ENCODE data around the gene APH1B.

APH1B gene

DNA sequence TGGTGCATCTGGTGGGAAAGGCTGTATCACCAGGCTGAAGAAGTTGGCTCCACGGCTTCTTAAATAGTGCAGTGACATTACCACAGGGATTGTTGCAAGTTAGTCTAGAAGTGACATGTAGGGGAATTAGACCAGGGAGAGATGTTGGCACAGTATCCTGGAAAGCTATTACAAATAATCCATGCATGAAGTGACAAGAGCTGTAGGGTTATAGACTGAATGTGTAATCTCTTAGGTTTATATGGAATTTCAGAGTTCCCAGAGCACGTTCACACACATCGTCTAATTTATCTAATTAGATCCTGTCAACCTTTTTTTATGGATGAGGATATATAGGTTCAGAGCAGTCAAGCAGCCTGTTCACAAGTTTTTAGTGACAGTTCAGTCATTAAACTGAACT lies 37.3 kb upstream of the APH1B start:
- Histone ChIP-seq H3K9ac (ENCODE audit: low read length) (no peak overlapping the region), H3K27me3 (ENCODE audit: control insufficient read depth, insufficient read depth, low read length) (no peaks in the 10 kb centered on the region), H3K4me1 (ENCODE audit: control insufficient read depth, insufficient read depth, low read length) (peaks cover 2% of the 10 kb centered on the region), H3K36me3 (ENCODE audit: control insufficient read depth, insufficient read depth, low read length) (no peaks in the 10 kb centered on the region), H3K4me3 (ENCODE audit: low read length) (no peak overlapping the region), H3K27ac (ENCODE audit: low read depth, low read length) (no peak overlapping the region)

DNA sequence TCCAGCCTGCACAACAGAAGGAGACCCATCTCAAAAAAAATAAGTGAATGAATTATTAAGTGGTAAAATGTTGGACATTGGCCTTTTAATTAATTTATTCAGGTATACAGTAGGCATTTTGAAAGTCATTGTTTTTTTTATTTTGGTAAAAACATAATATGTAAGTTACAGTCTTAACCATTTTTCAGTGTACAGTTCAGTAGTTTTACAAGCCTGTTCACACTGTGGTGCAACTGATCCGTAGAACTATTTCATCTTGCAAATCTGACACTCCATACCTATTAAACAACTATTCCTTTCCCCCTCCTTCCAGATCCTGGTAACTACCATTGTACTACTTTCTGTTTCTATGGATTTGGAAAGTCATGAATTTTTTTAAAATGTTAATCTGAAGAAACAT lies 36.1 kb upstream of the APH1B start:
- H3K9ac ChIP-seq (ENCODE audit: low read length): no peak overlapping the region
- H3K4me3 ChIP-seq (ENCODE audit: low read length): no peak overlapping the region
- no peaks in the 10 kb centered on the region for H3K36me3 ChIP-seq (ENCODE audit: control insufficient read depth, insufficient read depth, low read length)
- no peaks in the 10 kb centered on the region for H3K27me3 ChIP-seq (ENCODE audit: control insufficient read depth, insufficient read depth, low read length)
- no peak overlapping the region for H3K27ac ChIP-seq (ENCODE audit: low read depth, low read length)
- peaks cover 2% of the 10 kb centered on the region for H3K4me1 ChIP-seq (ENCODE audit: control insufficient read depth, insufficient read depth, low read length)

DNA sequence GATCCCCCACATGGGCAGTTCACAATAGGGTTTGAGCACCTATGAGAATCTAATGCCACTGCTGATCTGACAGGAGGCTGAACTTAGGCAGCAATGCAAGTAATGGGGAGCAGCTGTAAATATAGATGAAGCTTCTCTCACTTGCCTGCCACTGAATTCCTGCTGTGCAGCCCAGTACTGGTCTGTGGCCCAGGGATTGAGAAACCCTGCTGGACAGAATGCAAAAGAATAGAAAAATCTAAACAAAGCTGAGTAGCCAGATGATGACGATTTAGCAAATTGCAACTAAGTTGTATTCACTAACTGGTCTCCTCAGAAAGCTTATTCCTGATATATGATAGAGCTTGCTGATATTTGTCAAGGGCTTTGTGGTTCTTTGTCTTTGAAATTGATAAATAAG lies 34.3 kb upstream of the APH1B start:
- no peak overlapping the region for H3K9ac ChIP-seq (ENCODE audit: low read length)
- H3K36me3 ChIP-seq (ENCODE audit: control insufficient read depth, insufficient read depth, low read length): no peaks in the 10 kb centered on the region
- H3K4me1 ChIP-seq (ENCODE audit: control insufficient read depth, insufficient read depth, low read length): peaks cover 2% of the 10 kb centered on the region
- H3K27ac ChIP-seq (ENCODE audit: low read depth, low read length): no peak overlapping the region
- H3K27me3 ChIP-seq (ENCODE audit: control insufficient read depth, insufficient read depth, low read length): no peaks in the 10 kb centered on the region
- no peak overlapping the region for H3K4me3 ChIP-seq (ENCODE audit: low read length)

DNA sequence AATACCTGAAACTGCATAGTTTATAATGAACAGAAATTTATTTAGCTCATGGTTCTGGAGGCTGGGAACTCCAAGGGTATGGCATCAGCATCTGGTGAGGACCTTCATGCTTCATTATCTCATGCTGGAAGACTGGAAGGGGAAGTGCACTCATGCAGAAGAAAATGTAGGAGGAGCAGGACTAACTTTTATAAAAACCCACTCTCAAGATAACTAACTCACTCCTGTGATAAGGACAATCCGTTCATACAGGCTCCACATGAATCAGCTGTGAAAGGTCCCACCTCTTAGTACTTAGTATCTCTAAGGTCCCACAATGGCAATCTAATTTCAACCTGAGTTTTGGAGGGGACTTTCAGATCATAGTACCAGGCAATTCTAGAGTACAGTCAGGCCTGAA lies 33.6 kb upstream of the APH1B start:
- peaks cover 2% of the 10 kb centered on the region for H3K4me1 ChIP-seq (ENCODE audit: control insufficient read depth, insufficient read depth, low read length)
- no peak overlapping the region for H3K4me3 ChIP-seq (ENCODE audit: low read length)
- H3K9ac ChIP-seq (ENCODE audit: low read length): no peak overlapping the region
- no peak overlapping the region for H3K27ac ChIP-seq (ENCODE audit: low read depth, low read length)
- no peaks in the 10 kb centered on the region for H3K27me3 ChIP-seq (ENCODE audit: control insufficient read depth, insufficient read depth, low read length)
- H3K36me3 ChIP-seq (ENCODE audit: control insufficient read depth, insufficient read depth, low read length): no peaks in the 10 kb centered on the region

DNA sequence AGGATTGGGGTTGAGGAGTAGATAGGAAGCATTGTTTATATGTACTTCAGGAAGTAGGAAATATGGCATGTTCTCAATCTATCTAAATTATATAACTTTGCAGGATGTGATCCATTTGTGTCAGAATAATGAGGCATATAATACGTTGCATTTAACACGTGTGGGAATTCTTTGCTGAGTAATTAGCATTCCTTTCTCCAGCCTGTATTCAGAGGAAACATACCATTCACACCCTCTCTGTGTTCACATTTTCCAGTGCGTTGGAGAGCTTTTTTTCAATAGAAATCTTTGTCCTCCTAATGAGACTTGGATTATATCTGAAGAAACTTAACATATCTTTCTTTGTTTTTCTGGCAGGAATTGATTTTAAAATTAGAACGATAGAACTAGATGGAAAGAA lies 33.0 kb upstream of the APH1B start:
- Histone ChIP-seq H3K4me3 (ENCODE audit: low read length) (no peak overlapping the region), H3K36me3 (ENCODE audit: control insufficient read depth, insufficient read depth, low read length) (no peaks in the 10 kb centered on the region), H3K9ac (ENCODE audit: low read length) (no peak overlapping the region), H3K27ac (ENCODE audit: low read depth, low read length) (no peak overlapping the region), H3K27me3 (ENCODE audit: control insufficient read depth, insufficient read depth, low read length) (no peaks in the 10 kb centered on the region), H3K4me1 (ENCODE audit: control insufficient read depth, insufficient read depth, low read length) (peaks cover 2% of the 10 kb centered on the region)

DNA sequence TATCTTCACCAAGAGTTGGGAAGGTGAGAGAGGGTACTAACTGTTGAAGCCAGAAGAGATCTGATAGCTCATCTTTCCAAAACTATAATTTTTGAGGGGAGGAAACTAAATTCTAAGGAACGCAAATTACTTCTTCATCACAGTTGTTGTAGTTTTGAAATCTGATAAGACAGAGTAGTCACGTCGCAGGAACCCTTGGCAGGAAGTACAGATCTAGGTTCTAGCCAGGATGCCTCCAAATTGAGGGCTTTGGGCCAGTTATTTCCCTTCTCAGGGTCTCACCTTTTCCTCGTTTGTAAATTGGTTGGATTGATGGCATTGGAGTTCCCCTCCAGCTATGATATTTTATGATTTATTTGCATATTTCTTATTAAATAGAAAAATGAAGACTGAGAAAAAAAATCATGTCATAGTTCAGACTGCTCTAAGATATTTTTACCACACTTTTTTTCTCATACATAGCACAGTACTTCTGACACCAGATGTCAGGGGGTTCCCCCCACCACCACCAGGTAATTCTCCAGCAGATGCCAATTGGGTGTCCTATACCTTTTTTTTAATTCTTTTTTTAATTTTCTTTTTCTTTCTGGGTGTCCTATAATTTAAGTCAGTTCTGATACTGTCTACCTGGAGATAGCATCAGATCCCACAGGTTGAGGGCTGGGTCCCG lies 32.3 kb upstream of the APH1B start:
- H3K27ac ChIP-seq (ENCODE audit: low read depth, low read length): no peak overlapping the region
- no peak overlapping the region for H3K4me3 ChIP-seq (ENCODE audit: low read length)
- H3K27me3 ChIP-seq (ENCODE audit: control insufficient read depth, insufficient read depth, low read length): no peaks in the 10 kb centered on the region
- no peak overlapping the region for H3K9ac ChIP-seq (ENCODE audit: low read length)
- no peaks in the 10 kb centered on the region for H3K36me3 ChIP-seq (ENCODE audit: control insufficient read depth, insufficient read depth, low read length)
- H3K4me1 ChIP-seq (ENCODE audit: control insufficient read depth, insufficient read depth, low read length): peaks cover 2% of the 10 kb centered on the region

DNA sequence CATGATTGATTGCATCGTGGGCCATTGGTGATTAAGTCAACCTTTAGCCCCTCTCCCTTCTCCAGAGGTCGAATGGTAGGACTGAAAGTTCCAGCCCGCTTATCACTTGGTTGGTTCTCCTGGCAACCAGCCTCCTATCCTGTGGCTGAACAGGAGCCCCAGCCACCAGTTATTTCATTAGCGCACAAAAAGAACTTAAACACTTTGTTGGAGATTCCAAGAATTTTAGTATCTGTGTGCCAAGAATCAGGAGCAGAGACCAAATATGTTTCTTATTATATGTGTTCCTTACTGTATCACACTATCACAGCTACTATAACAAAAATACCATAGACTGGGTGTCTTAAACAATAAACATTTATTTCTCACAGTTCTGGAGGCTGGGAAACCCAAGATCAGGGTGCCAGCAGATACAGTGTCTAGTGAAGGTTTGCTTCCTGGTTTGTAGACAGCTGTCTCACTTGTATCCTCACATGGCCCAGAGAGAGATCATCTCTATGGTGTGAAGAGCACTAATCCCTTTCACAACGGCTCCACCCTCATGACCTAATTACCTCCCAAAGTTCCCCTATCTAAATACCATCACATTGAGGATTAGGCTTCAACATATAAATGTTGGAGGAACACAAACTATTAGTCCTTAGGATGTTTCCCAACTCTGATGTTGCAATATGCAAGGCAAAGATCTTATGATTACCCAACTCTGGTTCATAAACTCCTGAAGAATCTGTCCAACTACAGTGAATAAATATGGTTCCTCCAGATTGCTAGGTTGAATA lies 30.5 kb upstream of the APH1B start:
- Histone ChIP-seq H3K4me3 (ENCODE audit: low read length) (no peak overlapping the region), H3K27ac (ENCODE audit: low read depth, low read length) (no peak overlapping the region), H3K4me1 (ENCODE audit: control insufficient read depth, insufficient read depth, low read length) (peaks cover 2% of the 10 kb centered on the region), H3K9ac (ENCODE audit: low read length) (no peak overlapping the region), H3K27me3 (ENCODE audit: control insufficient read depth, insufficient read depth, low read length) (no peaks in the 10 kb centered on the region), H3K36me3 (ENCODE audit: control insufficient read depth, insufficient read depth, low read length) (peaks cover 7% of the 10 kb centered on the region)

DNA sequence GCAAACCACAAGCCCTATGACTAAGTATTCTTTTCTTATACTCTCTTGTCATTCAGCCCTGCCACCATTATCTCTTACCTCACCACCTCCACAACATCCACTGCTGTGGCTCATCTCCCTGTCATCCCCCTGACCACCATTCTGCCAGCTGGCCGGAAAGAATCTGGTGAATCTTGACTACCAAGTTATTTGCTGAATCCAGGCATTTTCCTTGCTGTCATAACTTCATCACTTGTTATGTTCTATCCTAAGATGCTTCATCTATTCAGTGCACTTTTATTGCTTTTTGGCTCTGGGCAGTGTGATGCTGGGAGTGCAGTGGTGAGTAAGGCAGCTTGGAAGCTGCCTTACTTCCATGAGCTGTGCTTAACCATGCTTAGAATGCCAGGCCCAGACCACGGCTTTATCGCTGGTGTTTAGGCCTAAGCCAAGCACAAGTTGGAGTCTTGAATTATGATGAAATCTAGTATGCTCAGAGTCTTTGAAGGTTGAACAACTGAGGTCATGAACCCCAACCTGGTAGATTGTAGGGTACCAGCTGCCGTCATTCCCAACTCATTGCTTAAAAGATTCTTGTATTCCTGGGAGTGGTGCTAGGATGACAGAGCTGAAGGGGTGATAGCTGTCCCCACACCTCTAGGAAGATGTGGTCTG lies 27.0 kb upstream of the APH1B start:
- no peaks in the 10 kb centered on the region for H3K4me1 ChIP-seq (ENCODE audit: control insufficient read depth, insufficient read depth, low read length)
- peaks cover 7% of the 10 kb centered on the region for H3K36me3 ChIP-seq (ENCODE audit: control insufficient read depth, insufficient read depth, low read length)
- no peak overlapping the region for H3K27ac ChIP-seq (ENCODE audit: low read depth, low read length)
- H3K27me3 ChIP-seq (ENCODE audit: control insufficient read depth, insufficient read depth, low read length): no peaks in the 10 kb centered on the region
- H3K4me3 ChIP-seq (ENCODE audit: low read length): no peak overlapping the region
- no peak overlapping the region for H3K9ac ChIP-seq (ENCODE audit: low read length)

DNA sequence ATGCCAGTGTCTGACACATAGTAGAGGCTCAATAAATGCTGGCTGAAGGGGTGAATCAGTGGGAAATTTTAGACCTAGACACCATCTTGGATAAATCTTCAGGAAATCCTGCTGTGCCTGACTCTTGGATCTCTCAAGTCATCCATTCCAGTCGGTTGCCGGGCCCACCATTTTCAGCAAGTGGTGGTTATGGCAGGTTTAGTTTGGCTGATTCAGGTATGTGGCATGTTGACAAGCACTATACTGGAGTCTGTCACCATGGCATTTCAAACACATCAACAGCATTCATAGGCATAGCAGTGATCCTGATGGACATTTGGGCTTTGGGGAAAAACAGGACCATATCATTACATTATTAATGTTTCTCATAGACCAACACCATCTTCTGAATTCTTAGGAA lies 25.7 kb upstream of the APH1B start:
- no peak overlapping the region for H3K4me3 ChIP-seq (ENCODE audit: low read length)
- H3K36me3 ChIP-seq (ENCODE audit: control insufficient read depth, insufficient read depth, low read length): peaks cover 7% of the 10 kb centered on the region
- H3K27me3 ChIP-seq (ENCODE audit: control insufficient read depth, insufficient read depth, low read length): no peaks in the 10 kb centered on the region
- H3K9ac ChIP-seq (ENCODE audit: low read length): no peak overlapping the region
- no peaks in the 10 kb centered on the region for H3K4me1 ChIP-seq (ENCODE audit: control insufficient read depth, insufficient read depth, low read length)
- H3K27ac ChIP-seq (ENCODE audit: low read depth, low read length): no peak overlapping the region

DNA sequence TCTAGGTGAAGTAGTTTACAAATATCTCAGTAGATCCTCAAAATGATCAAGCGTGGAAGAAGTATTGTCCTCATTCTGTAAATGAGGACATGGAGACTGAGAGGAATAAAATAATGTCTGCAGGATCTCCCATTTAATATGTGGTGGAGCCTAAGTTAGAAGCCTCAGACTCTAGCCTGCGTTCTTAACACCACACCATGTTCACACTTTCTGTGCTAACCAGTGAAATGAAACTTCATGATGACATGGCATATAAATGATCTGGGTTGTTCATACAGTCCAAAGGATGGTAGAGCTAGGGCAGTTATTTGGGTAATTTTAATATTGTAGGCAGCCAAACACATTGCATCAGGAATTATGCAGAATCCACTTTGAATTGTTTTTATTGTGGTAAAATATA lies 25.1 kb upstream of the APH1B start:
- H3K27ac ChIP-seq (ENCODE audit: low read depth, low read length): no peak overlapping the region
- H3K9ac ChIP-seq (ENCODE audit: low read length): no peak overlapping the region
- H3K27me3 ChIP-seq (ENCODE audit: control insufficient read depth, insufficient read depth, low read length): no peaks in the 10 kb centered on the region
- H3K4me1 ChIP-seq (ENCODE audit: control insufficient read depth, insufficient read depth, low read length): no peaks in the 10 kb centered on the region
- H3K4me3 ChIP-seq (ENCODE audit: low read length): no peak overlapping the region
- peaks cover 7% of the 10 kb centered on the region for H3K36me3 ChIP-seq (ENCODE audit: control insufficient read depth, insufficient read depth, low read length)

DNA sequence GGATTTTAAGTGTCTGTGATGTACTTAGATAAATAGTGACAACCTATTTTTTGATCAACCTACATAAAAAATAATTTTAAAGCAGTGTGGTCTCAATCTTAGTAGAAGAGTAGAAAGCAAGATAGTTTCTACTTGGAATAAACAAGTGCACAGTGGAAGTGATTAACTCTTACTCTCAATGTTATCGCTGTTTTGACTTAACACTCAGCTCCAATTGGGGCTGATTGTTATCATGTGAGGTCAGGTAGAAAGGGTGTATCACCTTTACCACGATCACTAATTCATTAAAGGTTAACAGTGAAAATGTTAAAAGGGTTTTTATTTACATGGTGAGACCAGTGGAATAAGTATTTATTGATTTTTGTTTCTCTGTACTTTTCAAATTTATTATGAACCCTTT lies 22.4 kb upstream of the APH1B start:
- Histone ChIP-seq H3K27me3 (ENCODE audit: control insufficient read depth, insufficient read depth, low read length) (no peaks in the 10 kb centered on the region), H3K9ac (ENCODE audit: low read length) (no peak overlapping the region), H3K36me3 (ENCODE audit: control insufficient read depth, insufficient read depth, low read length) (peaks cover 8% of the 10 kb centered on the region), H3K4me3 (ENCODE audit: low read length) (no peak overlapping the region), H3K4me1 (ENCODE audit: control insufficient read depth, insufficient read depth, low read length) (no peaks in the 10 kb centered on the region), H3K27ac (ENCODE audit: low read depth, low read length) (no peak overlapping the region)

DNA sequence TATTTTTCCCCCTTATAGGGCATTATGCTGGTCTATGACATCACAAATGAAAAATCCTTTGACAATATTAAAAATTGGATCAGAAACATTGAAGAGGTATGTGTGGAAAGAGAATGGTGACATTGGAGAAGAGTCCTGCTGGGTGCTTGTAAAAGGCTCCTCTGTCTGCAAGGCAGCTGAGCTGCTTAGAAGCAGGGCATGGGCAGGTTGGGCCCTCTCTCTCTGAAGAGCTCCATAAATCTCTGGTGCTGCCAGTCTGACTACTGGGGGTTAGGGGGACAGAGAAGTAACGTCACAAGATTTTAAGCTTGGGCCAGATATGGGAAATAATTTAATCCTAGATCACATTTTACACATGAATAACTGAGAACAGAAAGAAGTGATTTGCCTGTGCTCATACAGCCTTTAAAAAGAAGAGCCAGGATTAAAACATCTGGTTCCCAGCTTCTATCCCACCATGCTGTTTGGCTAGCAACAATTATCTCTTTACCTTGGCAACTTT lies 21.9 kb upstream of the APH1B start:
- Histone ChIP-seq H3K4me1 (ENCODE audit: control insufficient read depth, insufficient read depth, low read length) (no peaks in the 10 kb centered on the region), H3K9ac (ENCODE audit: low read length) (no peak overlapping the region), H3K4me3 (ENCODE audit: low read length) (no peak overlapping the region), H3K36me3 (ENCODE audit: control insufficient read depth, insufficient read depth, low read length) (peaks cover 10% of the 10 kb centered on the region), H3K27ac (ENCODE audit: low read depth, low read length) (no peak overlapping the region), H3K27me3 (ENCODE audit: control insufficient read depth, insufficient read depth, low read length) (no peaks in the 10 kb centered on the region)

Measured in rectal smooth muscle tissue (tissue), 1 donor.